ENCODE measurements around the gene PHLDB3. TPM values are rescaled to one million over a fixed set of nuclear protein-coding genes. Genes with fewer than 3 reads are reported as not detected.
A peak's percentile ranks its signal among the peaks of the same experiment; 100 is the strongest.

The PHLDB3 gene
- total RNA-seq, 1 experiment from 2014 or later: 6.7 TPM

DNA sequence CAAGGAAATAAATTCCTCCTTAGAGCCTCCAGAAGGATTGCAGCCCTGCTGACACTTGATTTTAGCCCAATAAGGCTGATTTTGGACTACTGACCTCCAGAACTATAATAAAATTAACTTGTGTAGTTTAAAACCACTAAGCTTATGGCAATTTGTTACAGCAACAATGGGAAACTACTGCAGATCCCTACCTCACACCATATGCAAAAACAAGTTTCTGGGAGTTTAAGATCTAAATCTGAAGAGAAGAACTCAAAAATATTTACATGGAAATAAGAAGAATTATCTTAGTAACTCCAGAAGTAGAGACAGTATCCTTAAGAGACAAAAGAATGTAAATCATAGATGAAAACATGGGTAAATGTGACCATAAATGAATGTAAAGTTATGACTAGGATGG lies 34.4 kb upstream of the PHLDB3 start:
- H3K9me3 ChIP-seq (ENCODE audit: control insufficient read depth, insufficient read depth, low read depth, low read length): no peaks in the 10 kb centered on the region
- no peak for DNase-seq (ENCODE audit: low read depth, low spot score)
- ChIA-PET POLR2A (no interaction called here), CTCF (no interaction called here)
- no TSS peak for BruUV-seq (replicated peaks)
- no peak for ATAC-seq
- H3K27me3 ChIP-seq (ENCODE audit: control insufficient read depth, insufficient read depth, low read length): no peaks in the 10 kb centered on the region
- no peaks in the 10 kb centered on the region for H3K36me3 ChIP-seq (ENCODE audit: control insufficient read depth, insufficient read depth, low read length)
- H3K27ac ChIP-seq (ENCODE audit: low read length): no peak overlapping the region
- no peaks in the 10 kb centered on the region for H3K4me1 ChIP-seq (ENCODE audit: control insufficient read depth, insufficient read depth, low read length)
- H3K4me3 ChIP-seq (ENCODE audit: low read depth in 2 of 2, low read length in 2 of 2): no peak overlapping the region
- TF ChIP-seq, protein P1, sequence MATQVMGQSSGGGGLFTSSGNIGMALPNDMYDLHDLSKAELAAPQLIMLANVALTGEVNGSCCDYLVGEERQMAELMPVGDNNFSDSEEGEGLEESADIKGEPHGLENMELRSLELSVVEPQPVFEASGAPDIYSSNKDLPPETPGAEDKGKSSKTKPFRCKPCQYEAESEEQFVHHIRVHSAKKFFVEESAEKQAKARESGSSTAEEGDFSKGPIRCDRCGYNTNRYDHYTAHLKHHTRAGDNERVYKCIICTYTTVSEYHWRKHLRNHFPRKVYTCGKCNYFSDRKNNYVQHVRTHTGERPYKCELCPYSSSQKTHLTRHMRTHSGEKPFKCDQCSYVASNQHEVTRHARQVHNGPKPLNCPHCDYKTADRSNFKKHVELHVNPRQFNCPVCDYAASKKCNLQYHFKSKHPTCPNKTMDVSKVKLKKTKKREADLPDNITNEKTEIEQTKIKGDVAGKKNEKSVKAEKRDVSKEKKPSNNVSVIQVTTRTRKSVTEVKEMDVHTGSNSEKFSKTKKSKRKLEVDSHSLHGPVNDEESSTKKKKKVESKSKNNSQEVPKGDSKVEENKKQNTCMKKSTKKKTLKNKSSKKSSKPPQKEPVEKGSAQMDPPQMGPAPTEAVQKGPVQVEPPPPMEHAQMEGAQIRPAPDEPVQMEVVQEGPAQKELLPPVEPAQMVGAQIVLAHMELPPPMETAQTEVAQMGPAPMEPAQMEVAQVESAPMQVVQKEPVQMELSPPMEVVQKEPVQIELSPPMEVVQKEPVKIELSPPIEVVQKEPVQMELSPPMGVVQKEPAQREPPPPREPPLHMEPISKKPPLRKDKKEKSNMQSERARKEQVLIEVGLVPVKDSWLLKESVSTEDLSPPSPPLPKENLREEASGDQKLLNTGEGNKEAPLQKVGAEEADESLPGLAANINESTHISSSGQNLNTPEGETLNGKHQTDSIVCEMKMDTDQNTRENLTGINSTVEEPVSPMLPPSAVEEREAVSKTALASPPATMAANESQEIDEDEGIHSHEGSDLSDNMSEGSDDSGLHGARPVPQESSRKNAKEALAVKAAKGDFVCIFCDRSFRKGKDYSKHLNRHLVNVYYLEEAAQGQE (IDR thresholded peaks at IDR 0.05; ENCODE audit: insufficient read depth in 1 of 2, low read depth in 2 of 2, low read length in 1 of 2): no peak
- TF ChIP-seq SIN3A (IDR thresholded peaks at IDR 0.05; ENCODE audit: borderline replicate concordance, insufficient read depth, low read depth, low read length): no peak
- no peak for TF ChIP-seq TCF7L2 (IDR thresholded peaks at IDR 0.05; ENCODE audit: low read depth, low read length)
- TF ChIP-seq, protein P2, sequence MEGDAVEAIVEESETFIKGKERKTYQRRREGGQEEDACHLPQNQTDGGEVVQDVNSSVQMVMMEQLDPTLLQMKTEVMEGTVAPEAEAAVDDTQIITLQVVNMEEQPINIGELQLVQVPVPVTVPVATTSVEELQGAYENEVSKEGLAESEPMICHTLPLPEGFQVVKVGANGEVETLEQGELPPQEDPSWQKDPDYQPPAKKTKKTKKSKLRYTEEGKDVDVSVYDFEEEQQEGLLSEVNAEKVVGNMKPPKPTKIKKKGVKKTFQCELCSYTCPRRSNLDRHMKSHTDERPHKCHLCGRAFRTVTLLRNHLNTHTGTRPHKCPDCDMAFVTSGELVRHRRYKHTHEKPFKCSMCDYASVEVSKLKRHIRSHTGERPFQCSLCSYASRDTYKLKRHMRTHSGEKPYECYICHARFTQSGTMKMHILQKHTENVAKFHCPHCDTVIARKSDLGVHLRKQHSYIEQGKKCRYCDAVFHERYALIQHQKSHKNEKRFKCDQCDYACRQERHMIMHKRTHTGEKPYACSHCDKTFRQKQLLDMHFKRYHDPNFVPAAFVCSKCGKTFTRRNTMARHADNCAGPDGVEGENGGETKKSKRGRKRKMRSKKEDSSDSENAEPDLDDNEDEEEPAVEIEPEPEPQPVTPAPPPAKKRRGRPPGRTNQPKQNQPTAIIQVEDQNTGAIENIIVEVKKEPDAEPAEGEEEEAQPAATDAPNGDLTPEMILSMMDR (IDR thresholded peaks at IDR 0.05): no peak
- no peak for TF ChIP-seq POLR2AphosphoS5 (IDR thresholded peaks at IDR 0.05; ENCODE audit: low read depth, low read length)
- intact Hi-C loops (cut with micrococcal nuclease; ENCODE audit: unreplicated experiment): no loop called here
- in situ Hi-C loops (cut with HindIII; ENCODE audit: low pct_unique_long_range_greater_than_20kb, low sequenced_read_pairs): no loop called here

DNA sequence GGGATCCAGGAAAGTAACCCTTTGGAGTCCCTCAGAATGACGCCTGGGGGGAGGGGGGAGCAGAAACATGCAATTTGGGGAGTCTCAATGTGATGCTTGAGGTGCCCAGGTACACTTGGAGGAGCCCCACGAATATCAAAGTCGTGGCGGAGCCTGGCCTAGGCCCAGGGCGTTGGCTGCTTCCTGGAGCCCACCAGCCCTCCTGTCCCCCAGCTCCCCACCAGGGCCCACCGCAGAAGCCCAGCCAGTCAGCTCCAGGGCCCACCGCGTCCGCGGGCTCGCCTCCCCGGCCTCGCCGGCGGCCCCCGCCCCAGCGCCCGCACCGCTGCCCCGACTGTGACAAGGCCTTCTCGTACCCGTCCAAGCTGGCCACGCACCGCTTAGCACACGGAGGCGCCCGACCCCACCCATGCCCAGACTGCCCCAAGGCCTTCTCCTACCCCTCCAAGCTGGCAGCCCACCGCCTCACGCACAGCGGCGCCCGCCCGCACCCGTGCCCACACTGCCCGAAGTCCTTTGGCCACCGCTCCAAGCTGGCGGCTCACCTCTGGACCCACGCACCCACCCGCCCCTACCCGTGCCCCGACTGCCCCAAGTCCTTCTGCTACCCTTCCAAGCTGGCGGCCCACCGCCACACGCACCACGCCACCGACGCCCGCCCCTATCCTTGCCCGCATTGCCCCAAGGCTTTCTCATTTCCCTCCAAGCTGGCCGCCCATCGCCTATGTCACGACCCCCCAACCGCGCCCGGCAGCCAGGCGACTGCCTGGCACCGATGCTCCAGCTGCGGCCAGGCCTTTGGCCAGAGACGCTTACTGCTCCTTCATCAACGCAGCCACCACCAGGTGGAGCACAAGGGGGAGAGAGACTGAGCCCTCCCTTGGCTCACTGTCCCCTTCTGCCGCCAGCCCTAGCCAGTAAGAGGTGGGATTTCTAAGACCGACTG lies 30.5 kb upstream of the PHLDB3 start:
- Histone ChIP-seq H3K4me3 (ENCODE audit: low read depth in 2 of 2, low read length in 2 of 2) (peak overlapping the region in 1 of 2 experiments; percentile 89; a peak in 2 of 4 replicates), H3K36me3 (ENCODE audit: control insufficient read depth, insufficient read depth, low read length) (no peaks in the 10 kb centered on the region), H3K27me3 (ENCODE audit: control insufficient read depth, insufficient read depth, low read length) (no peaks in the 10 kb centered on the region), H3K9me3 (ENCODE audit: control insufficient read depth, insufficient read depth, low read depth, low read length) (no peaks in the 10 kb centered on the region), H3K4me1 (ENCODE audit: control insufficient read depth, insufficient read depth, low read length) (no peaks in the 10 kb centered on the region), H3K27ac (ENCODE audit: low read length) (no peak overlapping the region; the same call in 1 of the 2 replicates)
- ChIA-PET POLR2A (no interaction called here), CTCF (interaction anchor here (0.6 to 1.1 kb wide), 4 partner anchors 20 to 127 kb away, joined by 3 to 5 read pairs (median 3); no protein-coding TSS in a partner anchor)
- intact Hi-C loops (cut with micrococcal nuclease; ENCODE audit: unreplicated experiment): no loop called here
- ATAC-seq (no peak), DNase-seq (ENCODE audit: low read depth, low spot score) (no peak)
- TF ChIP-seq, protein P1 (IDR thresholded peaks at IDR 0.05; ENCODE audit: insufficient read depth in 1 of 2, low read depth in 2 of 2, low read length in 1 of 2): no peak
- TF ChIP-seq, protein P2 (IDR thresholded peaks at IDR 0.05): peak; percentile 73
- in situ Hi-C loops (cut with HindIII; ENCODE audit: low pct_unique_long_range_greater_than_20kb, low sequenced_read_pairs): no loop called here
- no TSS peak for BruUV-seq (replicated peaks)

Data from Panc1 (cell line).